GM12878 (cell line): ENCODE measurements around the gene ATP2A1. TPM values are rescaled to one million over a fixed set of nuclear protein-coding genes. Genes with fewer than 3 reads are reported as not detected.

Source experiments
- ATAC-seq: fragments of 200-7000 bp; cut with Tn5 transposase; 3 replicates; pipeline ENCODE4 v1.9.1; 2020; ENCODE audit warnings: mild to moderate bottlenecking, moderate library complexity
- BruUV-seq: library from RNA; stranded (reverse); fragments of 400-500 nt; replicated peaks from 2 replicates; lab custom pipeline; 2021; lab: Mats Ljungman, UMichigan
- CTCF ChIA-PET: fragments of 300-600 bp; sonication (Branson Sonifier 250); formaldehyde crosslinking; extraction: SDS; loops from one replicate; lab custom pipeline; 2021; ENCODE audit warnings: inconsistent platforms; lab: Yijun Ruan, JAX
- POLR2A ChIA-PET: fragments of 350-600 bp; formaldehyde crosslinking; extraction: SDS; loops from one replicate; lab custom pipeline; 2021; ENCODE audit warnings: inconsistent platforms; lab: Charles Lee
- RAD21 ChIA-PET: fragments of 300-600 bp; sonication (Branson Sonifier 250); formaldehyde crosslinking; loops from one replicate; lab custom pipeline; 2023; ENCODE audit warnings: antibody characterized with exemption; ENCODE audit not compliant: unreplicated experiment; lab: Charles Lee
- SMC1A ChIA-PET: fragments of 300-600 bp; sonication (Branson Sonifier 250); formaldehyde crosslinking; loops from one replicate; lab custom pipeline; 2023; ENCODE audit not compliant: unreplicated experiment, uncharacterized antibody; lab: Charles Lee
- DNase-seq: peaks from one replicate; pipeline ENCODE4 v3.0.0-alpha.2; 2011; ENCODE audit warnings: low read depth, low spot score
- FAIRE-seq: peaks from 3 replicates; lab custom pipeline; 2011; peaks lifted over from hg19 to GRCh38; lab: Jason Lieb, UNC
- H2AFZ ChIP-seq: 2 replicates; pipeline ENCODE4 v1.6.0; 2011; ENCODE audit warnings: low read depth, low read length, control low read depth; ENCODE audit not compliant: control insufficient read depth
- H3K27ac ChIP-seq: 2 replicates; pipeline ENCODE4 v1.5.1; 2011; ENCODE audit warnings: control low read depth; ENCODE audit not compliant: control insufficient read depth, insufficient read depth
- H3K27me3 ChIP-seq, 2 experiments: replicated peaks in 1 of 2; 2 replicates each; pipeline versions ENCODE4 v1.6.0 to v1.6.1; 2011; ENCODE audit warnings: low read length in 1 of 2; ENCODE audit not compliant: control insufficient read depth in 2 of 2, insufficient read depth in 2 of 2
- H3K36me3 ChIP-seq, 2 experiments: 2 replicates each; pipeline ENCODE4 v1.5.1; 2011; ENCODE audit warnings: low read length in 1 of 2; ENCODE audit not compliant: control insufficient read depth in 2 of 2, insufficient read depth in 2 of 2
- H3K4me1 ChIP-seq: 2 replicates; pipeline ENCODE4 v1.6.1; 2011; ENCODE audit warnings: mild to moderate bottlenecking, low read length, moderate library complexity, mixed read lengths; ENCODE audit not compliant: control insufficient read depth, insufficient read depth
- H3K4me2 ChIP-seq: 2 replicates; pipeline ENCODE4 v1.6.0; 2011; ENCODE audit warnings: control low read depth; ENCODE audit not compliant: control insufficient read depth, insufficient read depth
- H3K4me3 ChIP-seq: fragments of 200-600 bp; sonication (generic); 2 replicates; pipeline ENCODE4 v1.5.1; 2016
- H3K79me2 ChIP-seq: 2 replicates; pipeline ENCODE4 v1.6.0; 2011; ENCODE audit warnings: low read length; ENCODE audit not compliant: control insufficient read depth, insufficient read depth
- H3K9ac ChIP-seq: 2 replicates; pipeline ENCODE4 v1.8.0; 2011; ENCODE audit warnings: low read length, control low read depth, mixed read lengths; ENCODE audit not compliant: control insufficient read depth, insufficient read depth
- H3K9me3 ChIP-seq: replicated peaks from 3 replicates; pipeline ENCODE4 v1.5.1; 2011; ENCODE audit warnings: mild to moderate bottlenecking, low read length; ENCODE audit not compliant: control insufficient read depth, insufficient read depth
- H4K20me1 ChIP-seq: 2 replicates; pipeline ENCODE4 v1.6.0; 2011; ENCODE audit not compliant: control insufficient read depth, insufficient read depth
- BACH1 ChIP-seq: fragments of 450-650 bp; IDR thresholded peaks from 2 replicates; pipeline ENCODE4 v1.6.1; 2017; ENCODE audit warnings: mild to moderate bottlenecking, borderline replicate concordance
- BMI1 ChIP-seq: fragments of 450-650 bp; IDR thresholded peaks from 2 replicates; pipeline ENCODE4 v1.6.1; 2016; ENCODE audit warnings: mild to moderate bottlenecking, moderate library complexity, borderline replicate concordance
- EED ChIP-seq: sonication (generic); IDR thresholded peaks from 2 replicates; pipeline ENCODE4 v1.6.1; 2016; ENCODE audit warnings: antibody characterized with exemption, low read depth
- MYB ChIP-seq: fragments of 150-350 bp; IDR thresholded peaks from 2 replicates; pipeline ENCODE4 v1.6.1; 2014; ENCODE audit warnings: mild to moderate bottlenecking, low read depth, low read length, borderline replicate concordance
- NFYB ChIP-seq: IDR thresholded peaks from 2 replicates; pipeline ENCODE4 v1.6.1; 2011; ENCODE audit warnings: low read depth, mild to moderate bottlenecking, low read length, improper control_type of control experiment, moderate library complexity; ENCODE audit not compliant: insufficient read depth
- RFX5 ChIP-seq: IDR thresholded peaks from 2 replicates; pipeline ENCODE4 v1.6.1; 2011; ENCODE audit warnings: low read depth, low read length, improper control_type of control experiment
- SPI1 ChIP-seq: IDR thresholded peaks from 2 replicates; pipeline ENCODE4 v1.6.1; 2011; ENCODE audit warnings: low read depth, mild to moderate bottlenecking, low read length, moderate library complexity, borderline replicate concordance; ENCODE audit not compliant: insufficient read depth
- SREBF2 ChIP-seq: IDR thresholded peaks from 2 replicates; pipeline ENCODE4 v1.6.1; 2012; ENCODE audit warnings: mild to moderate bottlenecking, low read length
- STAT1 ChIP-seq: fragments of 450-650 bp; conservative IDR thresholded peaks from 2 replicates; pipeline ENCODE4 v1.6.1; 2014; ENCODE audit warnings: antibody characterized with exemption, mild to moderate bottlenecking
- TARDBP ChIP-seq: IDR thresholded peaks from 2 replicates; pipeline ENCODE4 v1.6.1; 2016; ENCODE audit warnings: borderline replicate concordance
- WGBS: methylation state at CpG from one replicate; pipeline ENCODE4 v1.1.6; 2016; ENCODE audit warnings: low lambda C conversion rate; ENCODE audit not compliant: insufficient replicate concordance, insufficient coverage; ENCODE audit errors: missing lambda C conversion rate; 5-methylcytosine and 5-hydroxymethylcytosine counted together
- in situ Hi-C: fragments of 300-500 bp; cut with MboI; formaldehyde crosslinking; loops from 9 replicates; pipeline ENCODE4 v1.14.3; 2018; ENCODE audit warnings: mixed read lengths
- intact Hi-C: fragments of 100-400 bp; cut with micrococcal nuclease; formaldehyde crosslinking; loops from one replicate; pipeline ENCODE4 v1.14.2; 2022; ENCODE audit not compliant: unreplicated experiment
- polyA plus RNA-seq, 11 experiments: library from polyadenylated mRNA; depleted of rRNA in 4 of 11; unstranded in 6 of 11; stranded (reverse) in 5 of 11; fragments of >200 nt; fragmentation: Nextera tagmentation in 4 of 11; fragmentation: Illumina TruSeq in 1 of 11; extraction: Ambion mirVana in 4 of 11; extraction: Trizol in 1 of 11; gene quantifications; 1 replicate in 1 of 11; 2 replicates in 10 of 11; pipeline versions ENCODE4 v1.2.1 to v1.2.3, GENCODE V29; 2011 to 2016; ENCODE audit warnings: inconsistent platforms in 2 of 11, missing spikeins in 2 of 11, low read depth in 1 of 11
- total RNA-seq, 4 experiments: library from RNA; depleted of rRNA in 3 of 4; stranded (reverse); fragments of >200 nt in 3 of 4; fragmentation: Illumina TruSeq in 1 of 4; extraction: Trizol in 1 of 4; gene quantifications; 2 replicates each; pipeline versions ENCODE4 v1.2.1 to v1.2.3, GENCODE V29; 2013 to 2021
- TF ChIP-seq, protein P1 (sequence below): fragments of 450-650 bp; formaldehyde crosslinking; IDR thresholded peaks from 2 replicates; pipeline ENCODE4 v1.4.0; 2022; ENCODE audit warnings: mild to moderate bottlenecking, moderate library complexity
- TF ChIP-seq, protein P2 (sequence below): fragments of 450-650 bp; IDR thresholded peaks from 2 replicates; pipeline ENCODE4 v1.6.1; 2017; ENCODE audit warnings: low read depth, mild to moderate bottlenecking, moderate library complexity
- TF ChIP-seq, protein P3 (sequence below): fragments of 450-650 bp; formaldehyde crosslinking; IDR thresholded peaks from 2 replicates; pipeline ENCODE4 v1.5.0; 2022; ENCODE audit warnings: mild to moderate bottlenecking, missing genetic modification characterization

The ATP2A1 gene
- total and polyA plus RNA-seq, 10 of the 15 experiments (the other 5 are each of a cell fraction or from before 2014, with no cell fraction given) = 0.13 to 1.7 (median 0.88) TPM

DNA sequence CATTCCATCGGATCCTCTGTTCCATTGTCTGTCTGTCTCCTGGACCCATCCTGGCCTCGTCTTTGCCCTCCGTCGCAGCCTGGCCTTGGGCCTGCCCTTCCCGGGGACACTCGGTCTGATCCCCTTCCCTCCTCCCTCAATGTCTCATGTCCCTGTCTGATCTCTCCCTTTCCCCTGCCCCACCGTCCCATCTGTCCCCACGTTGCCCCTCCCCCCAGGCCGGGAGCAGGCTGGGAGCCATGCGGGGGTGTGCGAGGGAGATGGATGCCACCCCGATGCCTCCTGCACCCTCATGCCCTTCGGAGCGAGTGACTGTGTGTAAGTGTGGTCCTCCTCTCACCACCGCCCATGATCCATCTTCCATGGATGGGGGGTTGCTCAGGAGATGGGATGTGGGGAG is 5.3 kb upstream of the ATP2A1 start:
- no peak overlapping the region for H3K27ac ChIP-seq
- no peak overlapping the region for H3K4me2 ChIP-seq
- in situ Hi-C loops = no loop called here
- ChIA-PET RAD21 (interaction anchor here (0.6 to 5.6 kb wide), 4 partner anchors 9 to 71 kb away, joined by 3 to 53 read pairs (median 4); partner anchors contain the start of gene SH2B1), CTCF (interaction anchor here (1.6 to 8.1 kb wide), 4 partner anchors 10 to 72 kb away, joined by 7 to 124 read pairs (median 10); partner anchors contain the start of genes CD19 and SH2B1), SMC1A (interaction anchor here (4.4 kb wide), 1 partner anchor 71 kb away, joined by 38 read pairs; no protein-coding TSS in a partner anchor), POLR2A (no interaction called here)
- no peak for DNase-seq
- H3K79me2 ChIP-seq = no peaks in the 10 kb centered on the region
- WGBS = 94% methylated on average over 12 of the region's 15 CpGs
- intact Hi-C loops = loop anchor here (1.0 kb wide), 1 partner anchor 72 kb away; no protein-coding TSS in a partner anchor
- BruUV-seq = no TSS peak
- H2AFZ ChIP-seq = no peak overlapping the region
- TF ChIP-seq STAT1 = no peak
- TF ChIP-seq SPI1 = no peak
- no peak for TF ChIP-seq BACH1
- no peak for TF ChIP-seq MYB
- no peak for TF ChIP-seq EED
- TF ChIP-seq TARDBP = no peak
- no peak for TF ChIP-seq NFYB
- TF ChIP-seq, protein P1, sequence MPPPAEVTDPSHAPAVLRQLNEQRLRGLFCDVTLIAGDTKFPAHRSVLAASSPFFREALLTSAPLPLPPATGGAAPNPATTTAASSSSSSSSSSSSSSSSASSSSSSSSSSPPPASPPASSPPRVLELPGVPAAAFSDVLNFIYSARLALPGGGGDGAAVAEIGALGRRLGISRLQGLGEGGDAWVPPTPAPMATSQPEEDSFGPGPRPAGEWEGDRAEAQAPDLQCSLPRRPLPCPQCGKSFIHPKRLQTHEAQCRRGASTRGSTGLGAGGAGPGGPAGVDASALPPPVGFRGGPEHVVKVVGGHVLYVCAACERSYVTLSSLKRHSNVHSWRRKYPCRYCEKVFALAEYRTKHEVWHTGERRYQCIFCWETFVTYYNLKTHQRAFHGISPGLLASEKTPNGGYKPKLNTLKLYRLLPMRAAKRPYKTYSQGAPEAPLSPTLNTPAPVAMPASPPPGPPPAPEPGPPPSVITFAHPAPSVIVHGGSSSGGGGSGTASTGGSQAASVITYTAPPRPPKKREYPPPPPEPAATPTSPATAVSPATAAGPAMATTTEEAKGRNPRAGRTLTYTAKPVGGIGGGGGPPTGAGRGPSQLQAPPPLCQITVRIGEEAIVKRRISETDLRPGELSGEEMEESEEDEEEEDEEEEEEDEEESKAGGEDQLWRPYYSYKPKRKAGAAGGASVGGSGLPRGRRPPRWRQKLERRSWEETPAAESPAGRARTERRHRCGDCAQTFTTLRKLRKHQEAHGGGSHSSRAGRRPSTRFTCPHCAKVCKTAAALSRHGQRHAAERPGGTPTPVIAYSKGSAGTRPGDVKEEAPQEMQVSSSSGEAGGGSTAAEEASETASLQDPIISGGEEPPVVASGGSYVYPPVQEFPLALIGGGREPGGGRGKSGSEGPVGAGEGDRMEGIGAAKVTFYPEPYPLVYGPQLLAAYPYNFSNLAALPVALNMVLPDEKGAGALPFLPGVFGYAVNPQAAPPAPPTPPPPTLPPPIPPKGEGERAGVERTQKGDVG = no peak
- TF ChIP-seq, protein P2, sequence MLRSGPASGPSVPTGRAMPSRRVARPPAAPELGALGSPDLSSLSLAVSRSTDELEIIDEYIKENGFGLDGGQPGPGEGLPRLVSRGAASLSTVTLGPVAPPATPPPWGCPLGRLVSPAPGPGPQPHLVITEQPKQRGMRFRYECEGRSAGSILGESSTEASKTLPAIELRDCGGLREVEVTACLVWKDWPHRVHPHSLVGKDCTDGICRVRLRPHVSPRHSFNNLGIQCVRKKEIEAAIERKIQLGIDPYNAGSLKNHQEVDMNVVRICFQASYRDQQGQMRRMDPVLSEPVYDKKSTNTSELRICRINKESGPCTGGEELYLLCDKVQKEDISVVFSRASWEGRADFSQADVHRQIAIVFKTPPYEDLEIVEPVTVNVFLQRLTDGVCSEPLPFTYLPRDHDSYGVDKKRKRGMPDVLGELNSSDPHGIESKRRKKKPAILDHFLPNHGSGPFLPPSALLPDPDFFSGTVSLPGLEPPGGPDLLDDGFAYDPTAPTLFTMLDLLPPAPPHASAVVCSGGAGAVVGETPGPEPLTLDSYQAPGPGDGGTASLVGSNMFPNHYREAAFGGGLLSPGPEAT = no peak
- no peak for TF ChIP-seq BMI1
- TF ChIP-seq RFX5 = no peak
- TF ChIP-seq, protein P3, sequence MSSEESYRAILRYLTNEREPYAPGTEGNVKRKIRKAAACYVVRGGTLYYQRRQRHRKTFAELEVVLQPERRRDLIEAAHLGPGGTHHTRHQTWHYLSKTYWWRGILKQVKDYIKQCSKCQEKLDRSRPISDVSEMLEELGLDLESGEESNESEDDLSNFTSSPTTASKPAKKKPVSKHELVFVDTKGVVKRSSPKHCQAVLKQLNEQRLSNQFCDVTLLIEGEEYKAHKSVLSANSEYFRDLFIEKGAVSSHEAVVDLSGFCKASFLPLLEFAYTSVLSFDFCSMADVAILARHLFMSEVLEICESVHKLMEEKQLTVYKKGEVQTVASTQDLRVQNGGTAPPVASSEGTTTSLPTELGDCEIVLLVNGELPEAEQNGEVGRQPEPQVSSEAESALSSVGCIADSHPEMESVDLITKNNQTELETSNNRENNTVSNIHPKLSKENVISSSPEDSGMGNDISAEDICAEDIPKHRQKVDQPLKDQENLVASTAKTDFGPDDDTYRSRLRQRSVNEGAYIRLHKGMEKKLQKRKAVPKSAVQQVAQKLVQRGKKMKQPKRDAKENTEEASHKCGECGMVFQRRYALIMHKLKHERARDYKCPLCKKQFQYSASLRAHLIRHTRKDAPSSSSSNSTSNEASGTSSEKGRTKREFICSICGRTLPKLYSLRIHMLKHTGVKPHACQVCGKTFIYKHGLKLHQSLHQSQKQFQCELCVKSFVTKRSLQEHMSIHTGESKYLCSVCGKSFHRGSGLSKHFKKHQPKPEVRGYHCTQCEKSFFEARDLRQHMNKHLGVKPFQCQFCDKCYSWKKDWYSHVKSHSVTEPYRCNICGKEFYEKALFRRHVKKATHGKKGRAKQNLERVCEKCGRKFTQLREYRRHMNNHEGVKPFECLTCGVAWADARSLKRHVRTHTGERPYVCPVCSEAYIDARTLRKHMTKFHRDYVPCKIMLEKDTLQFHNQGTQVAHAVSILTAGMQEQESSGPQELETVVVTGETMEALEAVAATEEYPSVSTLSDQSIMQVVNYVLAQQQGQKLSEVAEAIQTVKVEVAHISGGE = no peak
- TF ChIP-seq SREBF2 = no peak
- no peak for FAIRE-seq
- H3K4me3 ChIP-seq = no peak overlapping the region
- no peak overlapping the region for H3K9ac ChIP-seq
- peaks cover 11 to 18% of the 10 kb centered on the region in 2 experiments for H3K36me3 ChIP-seq
- no peaks in the 10 kb centered on the region for H3K27me3 ChIP-seq
- H3K4me1 ChIP-seq = 0 out of 2 replicates have a peak, but pooled peaks cover 7% of the 10 kb centered on the region
- no peaks in the 10 kb centered on the region for H3K9me3 ChIP-seq
- no peak for ATAC-seq
- no peaks in the 10 kb centered on the region for H4K20me1 ChIP-seq
